ENCODE measurements around the gene DOCK4.

DOCK4 gene

GRCh38 chr7:111806232-111806631 is 400.0 kb downstream of the DOCK4 start:
- no peak for TF ChIP-seq SPI1 (IDR thresholded peaks at IDR 0.05; ENCODE audit: borderline replicate concordance, low read depth)
- no peak for TF ChIP-seq POLR2AphosphoS5 (IDR thresholded peaks at IDR 0.05; ENCODE audit: low read depth)
- TF ChIP-seq, protein P1, sequence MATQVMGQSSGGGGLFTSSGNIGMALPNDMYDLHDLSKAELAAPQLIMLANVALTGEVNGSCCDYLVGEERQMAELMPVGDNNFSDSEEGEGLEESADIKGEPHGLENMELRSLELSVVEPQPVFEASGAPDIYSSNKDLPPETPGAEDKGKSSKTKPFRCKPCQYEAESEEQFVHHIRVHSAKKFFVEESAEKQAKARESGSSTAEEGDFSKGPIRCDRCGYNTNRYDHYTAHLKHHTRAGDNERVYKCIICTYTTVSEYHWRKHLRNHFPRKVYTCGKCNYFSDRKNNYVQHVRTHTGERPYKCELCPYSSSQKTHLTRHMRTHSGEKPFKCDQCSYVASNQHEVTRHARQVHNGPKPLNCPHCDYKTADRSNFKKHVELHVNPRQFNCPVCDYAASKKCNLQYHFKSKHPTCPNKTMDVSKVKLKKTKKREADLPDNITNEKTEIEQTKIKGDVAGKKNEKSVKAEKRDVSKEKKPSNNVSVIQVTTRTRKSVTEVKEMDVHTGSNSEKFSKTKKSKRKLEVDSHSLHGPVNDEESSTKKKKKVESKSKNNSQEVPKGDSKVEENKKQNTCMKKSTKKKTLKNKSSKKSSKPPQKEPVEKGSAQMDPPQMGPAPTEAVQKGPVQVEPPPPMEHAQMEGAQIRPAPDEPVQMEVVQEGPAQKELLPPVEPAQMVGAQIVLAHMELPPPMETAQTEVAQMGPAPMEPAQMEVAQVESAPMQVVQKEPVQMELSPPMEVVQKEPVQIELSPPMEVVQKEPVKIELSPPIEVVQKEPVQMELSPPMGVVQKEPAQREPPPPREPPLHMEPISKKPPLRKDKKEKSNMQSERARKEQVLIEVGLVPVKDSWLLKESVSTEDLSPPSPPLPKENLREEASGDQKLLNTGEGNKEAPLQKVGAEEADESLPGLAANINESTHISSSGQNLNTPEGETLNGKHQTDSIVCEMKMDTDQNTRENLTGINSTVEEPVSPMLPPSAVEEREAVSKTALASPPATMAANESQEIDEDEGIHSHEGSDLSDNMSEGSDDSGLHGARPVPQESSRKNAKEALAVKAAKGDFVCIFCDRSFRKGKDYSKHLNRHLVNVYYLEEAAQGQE (IDR thresholded peaks at IDR 0.05; ENCODE audit: insufficient replicate concordance, low read depth), result no peak
- TF ChIP-seq GABPA (IDR thresholded peaks at IDR 0.05; ENCODE audit: low read depth), result no peak
- TF ChIP-seq, protein P2, sequence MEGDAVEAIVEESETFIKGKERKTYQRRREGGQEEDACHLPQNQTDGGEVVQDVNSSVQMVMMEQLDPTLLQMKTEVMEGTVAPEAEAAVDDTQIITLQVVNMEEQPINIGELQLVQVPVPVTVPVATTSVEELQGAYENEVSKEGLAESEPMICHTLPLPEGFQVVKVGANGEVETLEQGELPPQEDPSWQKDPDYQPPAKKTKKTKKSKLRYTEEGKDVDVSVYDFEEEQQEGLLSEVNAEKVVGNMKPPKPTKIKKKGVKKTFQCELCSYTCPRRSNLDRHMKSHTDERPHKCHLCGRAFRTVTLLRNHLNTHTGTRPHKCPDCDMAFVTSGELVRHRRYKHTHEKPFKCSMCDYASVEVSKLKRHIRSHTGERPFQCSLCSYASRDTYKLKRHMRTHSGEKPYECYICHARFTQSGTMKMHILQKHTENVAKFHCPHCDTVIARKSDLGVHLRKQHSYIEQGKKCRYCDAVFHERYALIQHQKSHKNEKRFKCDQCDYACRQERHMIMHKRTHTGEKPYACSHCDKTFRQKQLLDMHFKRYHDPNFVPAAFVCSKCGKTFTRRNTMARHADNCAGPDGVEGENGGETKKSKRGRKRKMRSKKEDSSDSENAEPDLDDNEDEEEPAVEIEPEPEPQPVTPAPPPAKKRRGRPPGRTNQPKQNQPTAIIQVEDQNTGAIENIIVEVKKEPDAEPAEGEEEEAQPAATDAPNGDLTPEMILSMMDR (IDR thresholded peaks at IDR 0.05; ENCODE audit: insufficient read depth, low read length), result no peak

GRCh38 chr7:111803015-111803758 is 403.0 kb downstream of the DOCK4 start:
- TF ChIP-seq SPI1 (IDR thresholded peaks at IDR 0.05; ENCODE audit: borderline replicate concordance, low read depth) (no peak), POLR2AphosphoS5 (IDR thresholded peaks at IDR 0.05; ENCODE audit: low read depth) (no peak), GABPA (IDR thresholded peaks at IDR 0.05; ENCODE audit: low read depth) (no peak)
- TF ChIP-seq, protein P1 (IDR thresholded peaks at IDR 0.05; ENCODE audit: insufficient replicate concordance, low read depth), result no peak
- TF ChIP-seq, protein P2 (IDR thresholded peaks at IDR 0.05; ENCODE audit: insufficient read depth, low read length), result no peak
- no peak for DNase-seq (ENCODE audit: low read depth in 1 of 2, low spot score in 1 of 2)
- Histone ChIP-seq H3K4me3 (replicated peaks; ENCODE audit: insufficient read depth, low read length) (no peak overlapping the region), H3K27me3 (ENCODE audit: insufficient read depth, poor library complexity, severe bottlenecking) (no peaks in the 10 kb centered on the region), H3K27ac (replicated peaks) (no peak overlapping the region)

More at GRCh38 chr7:111806232-111806631, 400.0 kb downstream of the DOCK4 start:
- no peaks in the 10 kb centered on the region for H3K27me3 ChIP-seq (ENCODE audit: insufficient read depth, poor library complexity, severe bottlenecking)
- no peak for DNase-seq (ENCODE audit: low read depth in 1 of 2, low spot score in 1 of 2)
- H3K4me3 ChIP-seq (replicated peaks; ENCODE audit: insufficient read depth, low read length), result no peak overlapping the region
- H3K27ac ChIP-seq (replicated peaks), result no peak overlapping the region

GRCh38 chr7:111802194-111802772 is 403.9 kb downstream of the DOCK4 start:
- no peak for DNase-seq (ENCODE audit: low read depth in 1 of 2, low spot score in 1 of 2)
- Histone ChIP-seq H3K27ac (replicated peaks) (no peak overlapping the region), H3K4me3 (replicated peaks; ENCODE audit: insufficient read depth, low read length) (no peak overlapping the region), H3K27me3 (ENCODE audit: insufficient read depth, poor library complexity, severe bottlenecking) (no peaks in the 10 kb centered on the region)
- TF ChIP-seq, protein P2 (IDR thresholded peaks at IDR 0.05; ENCODE audit: insufficient read depth, low read length), result no peak
- TF ChIP-seq POLR2AphosphoS5 (IDR thresholded peaks at IDR 0.05; ENCODE audit: low read depth) (no peak), SPI1 (IDR thresholded peaks at IDR 0.05; ENCODE audit: borderline replicate concordance, low read depth) (no peak), GABPA (IDR thresholded peaks at IDR 0.05; ENCODE audit: low read depth) (no peak)
- TF ChIP-seq, protein P1 (IDR thresholded peaks at IDR 0.05; ENCODE audit: insufficient replicate concordance, low read depth), result no peak
